ENCODE measurements around the gene MYO9A. TPM values are rescaled to one million over a fixed set of nuclear protein-coding genes. Genes with fewer than 3 reads are reported as not detected.

Gene MYO9A
- total and polyA plus RNA-seq, 4 donors = 17.2 to 116 (median 40.4) TPM

GRCh38 chr15:72156928-72157327 lies 39.0 kb upstream of the MYO9A start:
- Histone ChIP-seq H3K9me3 (ENCODE audit: control insufficient read depth, insufficient read depth, low read length) (no peaks in the 10 kb centered on the region), H3K36me3 (ENCODE audit: control insufficient read depth, insufficient read depth, low read length) (no peaks in the 10 kb centered on the region), H3K4me1 (ENCODE audit: control insufficient read depth, insufficient read depth, low read length) (peaks cover 28% of the 10 kb centered on the region), H3K27ac (ENCODE audit: low read depth, low read length) (no peak overlapping the region), H3K4me3 (ENCODE audit: low read depth, low read length) (no peak overlapping the region), H3K27me3 (ENCODE audit: control insufficient read depth, insufficient read depth, low read length) (no peaks in the 10 kb centered on the region)
- WGBS (ENCODE audit: insufficient coverage) = no CpG with 5 or more reads among the region's 2 CpGs
- DNase-seq (ENCODE audit: low read depth in 4 of 6, low spot score in 6 of 6) = no peak

GRCh38 chr15:72155635-72156616 lies 38.0 kb upstream of the MYO9A start:
- peak overlapping the region; percentile 50 for H3K27ac ChIP-seq (ENCODE audit: low read depth, low read length)
- no peaks in the 10 kb centered on the region for H3K36me3 ChIP-seq (ENCODE audit: control insufficient read depth, insufficient read depth, low read length)
- peak overlapping the region; percentile 49 for H3K4me3 ChIP-seq (ENCODE audit: low read depth, low read length)
- peak; percentile 83 to 97 (median 90) for DNase-seq (ENCODE audit: low read depth in 4 of 6, low spot score in 6 of 6)
- WGBS (ENCODE audit: insufficient coverage) = 9% methylated on average over 14 of the region's 19 CpGs
- peaks cover 18% of the 10 kb centered on the region for H3K4me1 ChIP-seq (ENCODE audit: control insufficient read depth, insufficient read depth, low read length)
- no peaks in the 10 kb centered on the region for H3K27me3 ChIP-seq (ENCODE audit: control insufficient read depth, insufficient read depth, low read length)
- H3K9me3 ChIP-seq (ENCODE audit: control insufficient read depth, insufficient read depth, low read length) = no peaks in the 10 kb centered on the region

GRCh38 chr15:72155003-72155621 lies 37.2 kb upstream of the MYO9A start:
- WGBS (ENCODE audit: insufficient coverage) = 13% methylated on average over 11 of the region's 14 CpGs
- peaks cover 15% of the 10 kb centered on the region for H3K4me1 ChIP-seq (ENCODE audit: control insufficient read depth, insufficient read depth, low read length)
- H3K9me3 ChIP-seq (ENCODE audit: control insufficient read depth, insufficient read depth, low read length) = no peaks in the 10 kb centered on the region
- H3K36me3 ChIP-seq (ENCODE audit: control insufficient read depth, insufficient read depth, low read length) = no peaks in the 10 kb centered on the region
- H3K4me3 ChIP-seq (ENCODE audit: low read depth, low read length) = peak overlapping the region; percentile 49
- peak in 4 of 6 donors; percentile 54 to 91 (median 77) for DNase-seq (ENCODE audit: low read depth in 4 of 6, low spot score in 6 of 6)
- no peaks in the 10 kb centered on the region for H3K27me3 ChIP-seq (ENCODE audit: control insufficient read depth, insufficient read depth, low read length)
- peak overlapping the region; percentile 50 for H3K27ac ChIP-seq (ENCODE audit: low read depth, low read length)

GRCh38 chr15:72154316-72154715 lies 36.4 kb upstream of the MYO9A start:
- peaks cover 15% of the 10 kb centered on the region for H3K4me1 ChIP-seq (ENCODE audit: control insufficient read depth, insufficient read depth, low read length)
- no peak overlapping the region for H3K4me3 ChIP-seq (ENCODE audit: low read depth, low read length)
- no peak overlapping the region for H3K27ac ChIP-seq (ENCODE audit: low read depth, low read length)
- H3K27me3 ChIP-seq (ENCODE audit: control insufficient read depth, insufficient read depth, low read length) = no peaks in the 10 kb centered on the region
- 95% methylated on average over 7 of the region's 7 CpGs for WGBS (ENCODE audit: insufficient coverage)
- no peak for DNase-seq (ENCODE audit: low read depth in 4 of 6, low spot score in 6 of 6)
- H3K36me3 ChIP-seq (ENCODE audit: control insufficient read depth, insufficient read depth, low read length) = no peaks in the 10 kb centered on the region
- H3K9me3 ChIP-seq (ENCODE audit: control insufficient read depth, insufficient read depth, low read length) = no peaks in the 10 kb centered on the region

GRCh38 chr15:72153269-72154000 lies 35.5 kb upstream of the MYO9A start:
- WGBS (ENCODE audit: insufficient coverage) = 64% methylated on average over 2 of the region's 5 CpGs
- peak in 2 of 6 donors; percentile 26 to 64 for DNase-seq (ENCODE audit: low read depth in 4 of 6, low spot score in 6 of 6)
- no peak overlapping the region for H3K4me3 ChIP-seq (ENCODE audit: low read depth, low read length)
- H3K9me3 ChIP-seq (ENCODE audit: control insufficient read depth, insufficient read depth, low read length) = no peaks in the 10 kb centered on the region
- H3K27ac ChIP-seq (ENCODE audit: low read depth, low read length) = no peak overlapping the region
- H3K36me3 ChIP-seq (ENCODE audit: control insufficient read depth, insufficient read depth, low read length) = no peaks in the 10 kb centered on the region
- no peaks in the 10 kb centered on the region for H3K27me3 ChIP-seq (ENCODE audit: control insufficient read depth, insufficient read depth, low read length)
- H3K4me1 ChIP-seq (ENCODE audit: control insufficient read depth, insufficient read depth, low read length) = peaks cover 15% of the 10 kb centered on the region

- WGBS (ENCODE audit: insufficient coverage) = no CpG with 5 or more reads among the region's 2 CpGs
- no peak overlapping the region for H3K27ac ChIP-seq (ENCODE audit: low read depth, low read length)
Observed at GRCh38 chr15:72147418-72147817, 29.5 kb upstream of the MYO9A start.

GRCh38 chr15:72146934-72147333 lies 29.0 kb upstream of the MYO9A start:
- no peaks in the 10 kb centered on the region for H3K9me3 ChIP-seq (ENCODE audit: control insufficient read depth, insufficient read depth, low read length)
- H3K27ac ChIP-seq (ENCODE audit: low read depth, low read length) = no peak overlapping the region
- H3K36me3 ChIP-seq (ENCODE audit: control insufficient read depth, insufficient read depth, low read length) = no peaks in the 10 kb centered on the region
- no peaks in the 10 kb centered on the region for H3K4me1 ChIP-seq (ENCODE audit: control insufficient read depth, insufficient read depth, low read length)
- no peak overlapping the region for H3K4me3 ChIP-seq (ENCODE audit: low read depth, low read length)
- DNase-seq (ENCODE audit: low read depth in 4 of 6, low spot score in 6 of 6) = no peak
- H3K27me3 ChIP-seq (ENCODE audit: control insufficient read depth, insufficient read depth, low read length) = no peaks in the 10 kb centered on the region

More at GRCh38 chr15:72147418-72147817, 29.5 kb upstream of the MYO9A start:
- no peak overlapping the region for H3K4me3 ChIP-seq (ENCODE audit: low read depth, low read length)
- no peaks in the 10 kb centered on the region for H3K36me3 ChIP-seq (ENCODE audit: control insufficient read depth, insufficient read depth, low read length)
- no peak for DNase-seq (ENCODE audit: low read depth in 4 of 6, low spot score in 6 of 6)
- H3K9me3 ChIP-seq (ENCODE audit: control insufficient read depth, insufficient read depth, low read length) = no peaks in the 10 kb centered on the region
- no peaks in the 10 kb centered on the region for H3K4me1 ChIP-seq (ENCODE audit: control insufficient read depth, insufficient read depth, low read length)
- H3K27me3 ChIP-seq (ENCODE audit: control insufficient read depth, insufficient read depth, low read length) = no peaks in the 10 kb centered on the region

- no peak for DNase-seq (ENCODE audit: low read depth in 4 of 6, low spot score in 6 of 6)
- no peak overlapping the region for H3K4me3 ChIP-seq (ENCODE audit: low read depth, low read length)
- H3K4me1 ChIP-seq (ENCODE audit: control insufficient read depth, insufficient read depth, low read length) = no peaks in the 10 kb centered on the region
- no peak overlapping the region for H3K27ac ChIP-seq (ENCODE audit: low read depth, low read length)
- no peaks in the 10 kb centered on the region for H3K9me3 ChIP-seq (ENCODE audit: control insufficient read depth, insufficient read depth, low read length)
- 98% methylated on average over 3 of the region's 3 CpGs for WGBS (ENCODE audit: insufficient coverage)
- H3K36me3 ChIP-seq (ENCODE audit: control insufficient read depth, insufficient read depth, low read length) = no peaks in the 10 kb centered on the region
- H3K27me3 ChIP-seq (ENCODE audit: control insufficient read depth, insufficient read depth, low read length) = no peaks in the 10 kb centered on the region
Observed at GRCh38 chr15:72146221-72146620, 28.3 kb upstream of the MYO9A start.

GRCh38 chr15:72141171-72142084 lies 23.5 kb upstream of the MYO9A start:
- no peaks in the 10 kb centered on the region for H3K9me3 ChIP-seq (ENCODE audit: control insufficient read depth, insufficient read depth, low read length)
- H3K27ac ChIP-seq (ENCODE audit: low read depth, low read length) = no peak overlapping the region
- H3K4me3 ChIP-seq (ENCODE audit: low read depth, low read length) = no peak overlapping the region
- DNase-seq (ENCODE audit: low read depth in 4 of 6, low spot score in 6 of 6) = no peak
- 89% methylated on average over 1 of the region's 4 CpGs for WGBS (ENCODE audit: insufficient coverage)
- H3K27me3 ChIP-seq (ENCODE audit: control insufficient read depth, insufficient read depth, low read length) = no peaks in the 10 kb centered on the region
- no peaks in the 10 kb centered on the region for H3K4me1 ChIP-seq (ENCODE audit: control insufficient read depth, insufficient read depth, low read length)
- no peaks in the 10 kb centered on the region for H3K36me3 ChIP-seq (ENCODE audit: control insufficient read depth, insufficient read depth, low read length)
